Nephron progenitor cell (in vitro differentiated cells): ENCODE measurements around the gene TNPO3.

ENCODE experiments used
- DNase-seq: peaks from one replicate; pipeline ENCODE4 v3.0.0; 2021
- H3K27ac Mint-ChIP-seq: 2 replicates; pipeline ENCODE4 v1.8.0; 2021; ENCODE audit warnings: mild to moderate bottlenecking, moderate library complexity, mixed read lengths
- H3K27me3 Mint-ChIP-seq: 2 replicates; pipeline ENCODE4 v1.8.0; 2021; ENCODE audit warnings: mild to moderate bottlenecking, low read depth, mixed read lengths; ENCODE audit not compliant: poor library complexity
- H3K36me3 Mint-ChIP-seq: 2 replicates; pipeline ENCODE4 v1.8.0; 2021; ENCODE audit warnings: low read depth, mixed read lengths
- H3K4me1 Mint-ChIP-seq: 2 replicates; pipeline ENCODE4 v1.8.0; 2021; ENCODE audit warnings: mixed read lengths
- H3K4me3 Mint-ChIP-seq: 2 replicates; pipeline ENCODE4 v1.8.0; 2021; ENCODE audit warnings: mild to moderate bottlenecking, moderate library complexity, mixed read lengths
- H3K9me3 Mint-ChIP-seq: 2 replicates; pipeline ENCODE4 v1.8.0; 2021; ENCODE audit warnings: mild to moderate bottlenecking, moderate library complexity, mixed read lengths
- CTCF ChIP-seq: fragments of 200-600 bp; sonication (generic); IDR thresholded peaks from 2 replicates; pipeline ENCODE4 v1.5.0; 2021; ENCODE audit warnings: antibody characterized with exemption

The TNPO3 gene

DNA sequence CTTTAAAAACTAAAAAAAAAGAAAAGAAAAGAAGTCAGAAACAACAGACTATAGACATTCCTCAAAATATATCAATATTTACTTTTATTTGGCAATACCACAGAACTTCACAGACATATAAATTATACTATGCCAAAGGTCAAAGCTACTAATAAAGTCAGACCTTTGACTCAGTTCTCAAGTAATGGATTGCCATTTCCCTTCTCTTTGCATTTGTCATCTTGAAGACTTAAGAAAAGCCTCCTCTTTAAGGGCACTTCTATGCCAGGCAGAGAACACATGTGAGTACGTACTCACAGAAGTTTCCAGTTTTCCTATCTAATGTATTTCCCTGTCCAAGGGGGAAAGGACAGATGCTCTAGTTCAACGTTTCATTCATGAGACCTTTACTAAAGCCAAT, 37.6 kb downstream of the TNPO3 start:
- DNase-seq: no peak
- Mint-ChIP-seq H3K27me3 (no peaks in the 10 kb centered on the region), H3K9me3 (no peaks in the 10 kb centered on the region), H3K4me1 (no peaks in the 10 kb centered on the region), H3K4me3 (no peak overlapping the region), H3K27ac (peak overlapping the region; percentile 16), H3K36me3 (peaks cover 41% of the 10 kb centered on the region)
- TF ChIP-seq CTCF: no peak

DNA sequence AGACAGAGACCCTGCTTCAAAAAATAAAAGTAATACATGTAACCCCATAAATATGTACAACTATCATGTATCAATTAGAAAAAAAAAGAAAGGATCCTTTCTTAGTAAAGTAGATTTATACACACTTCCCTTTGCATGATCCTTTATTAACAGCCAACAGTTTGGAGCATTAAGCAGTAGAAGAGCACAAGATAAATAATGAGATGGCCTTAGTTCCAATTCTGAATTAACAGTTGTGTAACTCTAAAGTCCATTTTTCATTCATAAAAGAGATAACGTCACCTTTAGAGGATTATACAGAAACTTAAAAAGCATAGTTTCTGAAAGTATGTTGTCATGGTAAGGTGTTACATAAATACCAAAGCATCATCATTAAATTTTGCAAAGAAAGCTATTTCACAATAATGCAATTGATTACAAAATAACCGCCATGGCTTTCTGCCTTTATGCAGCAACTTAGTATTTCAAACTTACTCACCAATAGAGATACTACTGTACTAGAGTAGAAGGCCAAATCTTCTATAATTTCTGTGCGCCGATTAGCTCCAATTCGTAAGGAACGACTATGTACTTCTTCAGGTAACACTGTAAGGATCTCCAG, 40.3 kb downstream of the TNPO3 start:
- no peaks in the 10 kb centered on the region for H3K4me1 Mint-ChIP-seq

GRCh38 chr7:129013048-129013724, 41.7 kb downstream of the TNPO3 start:
- DNase-seq: no peak
- TF ChIP-seq CTCF: no peak
- Mint-ChIP-seq H3K27me3 (no peaks in the 10 kb centered on the region), H3K27ac (no peak overlapping the region), H3K9me3 (no peaks in the 10 kb centered on the region), H3K4me1 (no peaks in the 10 kb centered on the region), H3K4me3 (no peak overlapping the region), H3K36me3 (peaks cover 51% of the 10 kb centered on the region)

More for the DNA sequence above, 40.3 kb downstream of the TNPO3 start:
- TF ChIP-seq CTCF: no peak
- no peaks in the 10 kb centered on the region for H3K9me3 Mint-ChIP-seq
- no peaks in the 10 kb centered on the region for H3K27me3 Mint-ChIP-seq
- H3K4me3 Mint-ChIP-seq: no peak overlapping the region
- no peak for DNase-seq
- no peak overlapping the region for H3K27ac Mint-ChIP-seq
- peaks cover 45% of the 10 kb centered on the region for H3K36me3 Mint-ChIP-seq

DNA sequence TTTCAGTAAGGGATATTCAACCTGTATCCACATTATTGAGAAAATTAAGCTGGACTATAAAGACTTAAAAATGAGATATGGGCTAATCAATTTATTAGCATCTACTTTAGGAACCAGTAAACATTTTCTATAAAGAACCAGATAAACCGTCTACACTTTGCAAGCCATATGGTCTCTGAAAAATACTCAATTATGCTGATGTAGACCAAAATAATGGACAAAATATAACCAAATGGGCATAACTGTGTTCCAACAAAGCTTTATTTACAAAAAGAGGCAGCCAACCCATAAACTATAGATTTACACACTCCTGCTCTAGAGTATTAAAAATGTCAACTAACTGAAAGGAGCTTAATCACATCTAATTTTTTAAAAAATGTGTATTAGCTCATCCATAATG, 42.3 kb downstream of the TNPO3 start:
- Mint-ChIP-seq H3K4me3 (no peak overlapping the region), H3K9me3 (no peaks in the 10 kb centered on the region), H3K27me3 (no peaks in the 10 kb centered on the region), H3K36me3 (peaks cover 52% of the 10 kb centered on the region), H3K27ac (no peak overlapping the region), H3K4me1 (no peaks in the 10 kb centered on the region)
- no peak for TF ChIP-seq CTCF
- no peak for DNase-seq

DNA sequence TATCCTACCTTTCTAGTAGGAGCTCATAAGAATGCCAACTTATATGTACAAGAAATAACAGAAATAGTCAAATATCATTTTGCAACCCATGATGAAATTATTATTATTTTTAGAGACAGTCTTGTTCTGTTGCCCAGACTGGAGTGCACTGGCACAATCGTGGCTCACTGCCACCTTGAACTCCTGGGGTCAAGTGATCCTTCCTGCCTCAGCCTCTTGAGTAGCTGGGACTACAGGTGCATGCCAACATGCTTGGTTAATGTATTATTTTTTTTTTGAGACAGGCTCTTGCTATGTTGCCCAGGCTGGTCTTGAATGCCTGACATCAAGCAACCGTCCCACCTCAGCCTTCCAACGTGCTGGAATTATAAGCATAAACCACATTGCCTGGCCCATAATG, 44.8 kb downstream of the TNPO3 start:
- Mint-ChIP-seq H3K27ac (no peak overlapping the region), H3K4me3 (no peak overlapping the region), H3K4me1 (no peaks in the 10 kb centered on the region), H3K36me3 (peaks cover 65% of the 10 kb centered on the region), H3K27me3 (no peaks in the 10 kb centered on the region), H3K9me3 (no peaks in the 10 kb centered on the region)
- DNase-seq: no peak
- no peak for TF ChIP-seq CTCF

GRCh38 chr7:129009437-129009836, 45.5 kb downstream of the TNPO3 start:
- no peak for DNase-seq
- Mint-ChIP-seq H3K27ac (no peak overlapping the region), H3K36me3 (peaks cover 65% of the 10 kb centered on the region), H3K27me3 (no peaks in the 10 kb centered on the region), H3K4me3 (no peak overlapping the region), H3K4me1 (no peaks in the 10 kb centered on the region), H3K9me3 (no peaks in the 10 kb centered on the region)
- no peak for TF ChIP-seq CTCF
